GM12878 (cell line): ENCODE data around the gene TTYH1. TPM values are rescaled to one million over a fixed set of nuclear protein-coding genes. Genes with fewer than 3 reads are reported as not detected.

Source experiments
- ATAC-seq: fragments of 200-7000 bp; cut with Tn5 transposase; 3 replicates; pipeline ENCODE4 v1.9.1; 2020; ENCODE audit warnings: mild to moderate bottlenecking, moderate library complexity
- BruUV-seq: library from RNA; stranded (reverse); fragments of 400-500 nt; replicated peaks from 2 replicates; lab custom pipeline; 2021; lab: Mats Ljungman, UMichigan
- CTCF ChIA-PET: fragments of 300-600 bp; sonication (Branson Sonifier 250); formaldehyde crosslinking; extraction: SDS; loops from one replicate; lab custom pipeline; 2021; ENCODE audit warnings: inconsistent platforms; lab: Yijun Ruan, JAX
- POLR2A ChIA-PET: fragments of 350-600 bp; formaldehyde crosslinking; extraction: SDS; loops from one replicate; lab custom pipeline; 2021; ENCODE audit warnings: inconsistent platforms; lab: Charles Lee
- RAD21 ChIA-PET: fragments of 300-600 bp; sonication (Branson Sonifier 250); formaldehyde crosslinking; loops from one replicate; lab custom pipeline; 2023; ENCODE audit warnings: antibody characterized with exemption; ENCODE audit not compliant: unreplicated experiment; lab: Charles Lee
- SMC1A ChIA-PET: fragments of 300-600 bp; sonication (Branson Sonifier 250); formaldehyde crosslinking; loops from one replicate; lab custom pipeline; 2023; ENCODE audit not compliant: unreplicated experiment, uncharacterized antibody; lab: Charles Lee
- DNase-seq: peaks from one replicate; pipeline ENCODE4 v3.0.0-alpha.2; 2011; ENCODE audit warnings: low read depth, low spot score
- FAIRE-seq: peaks from 3 replicates; lab custom pipeline; 2011; peaks lifted over from hg19 to GRCh38; lab: Jason Lieb, UNC
- H2AFZ ChIP-seq: 2 replicates; pipeline ENCODE4 v1.6.0; 2011; ENCODE audit warnings: low read depth, low read length, control low read depth; ENCODE audit not compliant: control insufficient read depth
- H3K27ac ChIP-seq: 2 replicates; pipeline ENCODE4 v1.5.1; 2011; ENCODE audit warnings: control low read depth; ENCODE audit not compliant: control insufficient read depth, insufficient read depth
- H3K27me3 ChIP-seq, 2 experiments: replicated peaks in 1 of 2; 2 replicates each; pipeline versions ENCODE4 v1.6.0 to v1.6.1; 2011; ENCODE audit warnings: low read length in 1 of 2; ENCODE audit not compliant: control insufficient read depth in 2 of 2, insufficient read depth in 2 of 2
- H3K36me3 ChIP-seq, 2 experiments: 2 replicates each; pipeline ENCODE4 v1.5.1; 2011; ENCODE audit warnings: low read length in 1 of 2; ENCODE audit not compliant: control insufficient read depth in 2 of 2, insufficient read depth in 2 of 2
- H3K4me1 ChIP-seq: 2 replicates; pipeline ENCODE4 v1.6.1; 2011; ENCODE audit warnings: mild to moderate bottlenecking, low read length, moderate library complexity, mixed read lengths; ENCODE audit not compliant: control insufficient read depth, insufficient read depth
- H3K4me2 ChIP-seq: 2 replicates; pipeline ENCODE4 v1.6.0; 2011; ENCODE audit warnings: control low read depth; ENCODE audit not compliant: control insufficient read depth, insufficient read depth
- H3K4me3 ChIP-seq: fragments of 200-600 bp; sonication (generic); 2 replicates; pipeline ENCODE4 v1.5.1; 2016
- H3K79me2 ChIP-seq: 2 replicates; pipeline ENCODE4 v1.6.0; 2011; ENCODE audit warnings: low read length; ENCODE audit not compliant: control insufficient read depth, insufficient read depth
- H3K9ac ChIP-seq: 2 replicates; pipeline ENCODE4 v1.8.0; 2011; ENCODE audit warnings: low read length, control low read depth, mixed read lengths; ENCODE audit not compliant: control insufficient read depth, insufficient read depth
- H3K9me3 ChIP-seq: replicated peaks from 3 replicates; pipeline ENCODE4 v1.5.1; 2011; ENCODE audit warnings: mild to moderate bottlenecking, low read length; ENCODE audit not compliant: control insufficient read depth, insufficient read depth
- H4K20me1 ChIP-seq: 2 replicates; pipeline ENCODE4 v1.6.0; 2011; ENCODE audit not compliant: control insufficient read depth, insufficient read depth
- CHD4 ChIP-seq: fragments of 200-600 bp; sonication (generic); IDR thresholded peaks from 2 replicates; pipeline ENCODE4 v1.6.1; 2016; ENCODE audit warnings: mild to moderate bottlenecking
- ESRRA ChIP-seq: IDR thresholded peaks from 2 replicates; pipeline ENCODE4 v1.6.1; 2012; ENCODE audit warnings: mild to moderate bottlenecking, low read length, improper control_type of control experiment
- FOXM1 ChIP-seq: IDR thresholded peaks from 2 replicates; pipeline ENCODE4 v1.6.1; 2012; ENCODE audit warnings: low read depth, mild to moderate bottlenecking, inconsistent platforms, low read length, moderate library complexity
- GATAD2B ChIP-seq: fragments of 450-650 bp; conservative IDR thresholded peaks from 2 replicates; pipeline ENCODE4 v1.6.1; 2017; ENCODE audit warnings: low read depth, mild to moderate bottlenecking, moderate library complexity
- HSF1 ChIP-seq: fragments of 150-350 bp; IDR thresholded peaks from 2 replicates; pipeline ENCODE4 v1.6.1; 2014; ENCODE audit warnings: mild to moderate bottlenecking, low read depth, low read length
- IRF3 ChIP-seq: fragments of 450-650 bp; IDR thresholded peaks from 2 replicates; pipeline ENCODE4 v1.6.1; 2014; ENCODE audit warnings: mild to moderate bottlenecking
- PAX5 ChIP-seq: IDR thresholded peaks from 2 replicates; pipeline ENCODE4 v1.6.1; 2011; ENCODE audit warnings: low read depth, low read length, borderline replicate concordance
- RB1 ChIP-seq: fragments of 450-650 bp; formaldehyde crosslinking; IDR thresholded peaks from 2 replicates; pipeline ENCODE4 v1.6.1; 2017; ENCODE audit warnings: mild to moderate bottlenecking, borderline replicate concordance
- RCOR1 ChIP-seq: conservative IDR thresholded peaks from 2 replicates; pipeline ENCODE4 v1.6.1; 2012; ENCODE audit warnings: low read depth, low read length, improper control_type of control experiment
- REST ChIP-seq: IDR thresholded peaks from 2 replicates; pipeline ENCODE4 v1.6.1; 2012; ENCODE audit warnings: mild to moderate bottlenecking, low read depth, low read length
- USF2 ChIP-seq: IDR thresholded peaks from 2 replicates; pipeline ENCODE4 v1.6.1; 2011; ENCODE audit warnings: low read depth, low read length, improper control_type of control experiment, borderline replicate concordance
- ZBTB4 ChIP-seq: fragments of 450-650 bp; formaldehyde crosslinking; IDR thresholded peaks from 2 replicates; pipeline ENCODE4 v1.4.0; 2022; ENCODE audit warnings: mild to moderate bottlenecking, moderate library complexity
- ZNF274 ChIP-seq: IDR thresholded peaks from one replicate; pipeline ENCODE4 v1.8.0; 2011; ENCODE audit not compliant: insufficient read length, insufficient read depth
- WGBS: methylation state at CpG from one replicate; pipeline ENCODE4 v1.1.6; 2016; ENCODE audit warnings: low lambda C conversion rate; ENCODE audit not compliant: insufficient replicate concordance, insufficient coverage; ENCODE audit errors: missing lambda C conversion rate; 5-methylcytosine and 5-hydroxymethylcytosine counted together
- in situ Hi-C: fragments of 300-500 bp; cut with MboI; formaldehyde crosslinking; loops from 9 replicates; pipeline ENCODE4 v1.14.3; 2018; ENCODE audit warnings: mixed read lengths
- intact Hi-C: fragments of 100-400 bp; cut with micrococcal nuclease; formaldehyde crosslinking; loops from one replicate; pipeline ENCODE4 v1.14.2; 2022; ENCODE audit not compliant: unreplicated experiment
- polyA plus RNA-seq, 11 experiments: library from polyadenylated mRNA; depleted of rRNA in 4 of 11; unstranded in 6 of 11; stranded (reverse) in 5 of 11; fragments of >200 nt; fragmentation: Nextera tagmentation in 4 of 11; fragmentation: Illumina TruSeq in 1 of 11; extraction: Ambion mirVana in 4 of 11; extraction: Trizol in 1 of 11; gene quantifications; 1 replicate in 1 of 11; 2 replicates in 10 of 11; pipeline versions ENCODE4 v1.2.1 to v1.2.3, GENCODE V29; 2011 to 2016; ENCODE audit warnings: inconsistent platforms in 2 of 11, missing spikeins in 2 of 11, low read depth in 1 of 11
- total RNA-seq, 4 experiments: library from RNA; depleted of rRNA in 3 of 4; stranded (reverse); fragments of >200 nt in 3 of 4; fragmentation: Illumina TruSeq in 1 of 4; extraction: Trizol in 1 of 4; gene quantifications; 2 replicates each; pipeline versions ENCODE4 v1.2.1 to v1.2.3, GENCODE V29; 2013 to 2021

Gene TTYH1
- total and polyA plus RNA-seq, 10 of the 15 experiments (the other 5 are each of a cell fraction or from before 2014, with no cell fraction given) = 0.01 to 0.36 (median 0.09) TPM; not detected in 3

- TF ChIP-seq ZBTB4 (CRISPR knock-in tag) (no peak), FOXM1 (no peak), ZNF274 (no peak), ESRRA (no peak)
Observed at GRCh38 chr19:54399189-54399588, 16.1 kb upstream of the TTYH1 start (continued).

GRCh38 chr19:54400913-54401312 lies 14.4 kb upstream of the TTYH1 start:
- H3K79me2 ChIP-seq = no peaks in the 10 kb centered on the region
- BruUV-seq = no TSS peak
- SMC1A ChIA-PET = no interaction called here
- WGBS = 54% methylated on average over 5 of the region's 6 CpGs
- H4K20me1 ChIP-seq = no peaks in the 10 kb centered on the region
- no peak overlapping the region for H3K27ac ChIP-seq
- H3K4me3 ChIP-seq = no peak overlapping the region
- POLR2A ChIA-PET = no interaction called here
- no peak overlapping the region for H2AFZ ChIP-seq
- intact Hi-C loops (no loop called here), in situ Hi-C loops (no loop called here)
- FAIRE-seq (no peak), ATAC-seq (no peak), DNase-seq (no peak)
- no peaks in the 10 kb centered on the region for H3K27me3 ChIP-seq
- CTCF ChIA-PET = interaction anchor here (2.3 kb wide), 1 partner anchor 10 kb away, joined by 9 read pairs; no protein-coding TSS in a partner anchor
- H3K9ac ChIP-seq = no peak overlapping the region
- H3K36me3 ChIP-seq = no peaks in the 10 kb centered on the region
- no peaks in the 10 kb centered on the region; the same call in 2 of the 3 replicates for H3K9me3 ChIP-seq
- RAD21 ChIA-PET = no interaction called here
- no peak overlapping the region for H3K4me2 ChIP-seq
- H3K4me1 ChIP-seq = no peaks in the 10 kb centered on the region
- no peak for TF ChIP-seq RCOR1
- no peak for TF ChIP-seq CHD4
- TF ChIP-seq USF2 = no peak
- no peak for TF ChIP-seq ZNF274
- no peak for TF ChIP-seq REST
- no peak for TF ChIP-seq HSF1
- no peak for TF ChIP-seq GATAD2B
- TF ChIP-seq RB1 = no peak
- TF ChIP-seq IRF3 = no peak
- TF ChIP-seq PAX5 = no peak
